Loucy (cell line): Measurements from ENCODE around the gene PRDM10.
A peak's percentile ranks its signal among the peaks of the same experiment; 100 is the strongest.

ENCODE experiments used
- H2AFZ ChIP-seq: fragments of 200-600 bp; sonication (generic); 2 replicates; pipeline ENCODE4 v1.6.0; 2016; ENCODE audit warnings: antibody characterized with exemption, mild to moderate bottlenecking, low read length, moderate library complexity
- H3F3A ChIP-seq: fragments of 200-600 bp; 2 replicates; pipeline ENCODE4 v1.6.0; 2016; ENCODE audit warnings: antibody characterized with exemption, low read depth, mild to moderate bottlenecking
- H3K27me3 ChIP-seq: fragments of 200-600 bp; sonication (generic); 2 replicates; pipeline ENCODE4 v1.6.1; 2014; ENCODE audit warnings: low read length, mild to moderate bottlenecking; ENCODE audit not compliant: insufficient read depth, poor library complexity, severe bottlenecking
- H3K36me3 ChIP-seq: fragments of 200-600 bp; sonication (generic); 2 replicates; pipeline ENCODE4 v1.6.1; 2016; ENCODE audit warnings: low read length; ENCODE audit not compliant: insufficient read depth
- H3K4me1 ChIP-seq: fragments of 200-600 bp; sonication (generic); 2 replicates; pipeline ENCODE4 v1.5.1; 2014; ENCODE audit warnings: low read length, mild to moderate bottlenecking; ENCODE audit not compliant: insufficient read depth, poor library complexity, severe bottlenecking
- H3K4me2 ChIP-seq: fragments of 200-600 bp; sonication (generic); 2 replicates; pipeline ENCODE4 v1.6.0; 2014; ENCODE audit warnings: antibody characterized with exemption, low read length, low read depth, mild to moderate bottlenecking; ENCODE audit not compliant: poor library complexity, severe bottlenecking
- H3K4me3 ChIP-seq: fragments of 200-600 bp; sonication (generic); 2 replicates; pipeline ENCODE4 v1.5.1; 2014; ENCODE audit warnings: low read length, mild to moderate bottlenecking, mixed read lengths; ENCODE audit not compliant: poor library complexity, severe bottlenecking
- H3K79me2 ChIP-seq: fragments of 200-600 bp; sonication (generic); 2 replicates; pipeline ENCODE4 v1.6.1; 2014; ENCODE audit warnings: low read length; ENCODE audit not compliant: insufficient read depth
- H3K9ac ChIP-seq: fragments of 200-600 bp; sonication (generic); 2 replicates; pipeline ENCODE4 v1.6.0; 2014; ENCODE audit warnings: mild to moderate bottlenecking, low read depth, low read length, moderate library complexity; ENCODE audit not compliant: poor library complexity, severe bottlenecking
- H3K9me2 ChIP-seq: fragments of 200-600 bp; sonication (generic); replicated peaks from 2 replicates; pipeline ENCODE4 v1.6.1; 2016; ENCODE audit warnings: low read depth, low read length, mixed read lengths
- H3K9me3 ChIP-seq: fragments of 200-600 bp; sonication (generic); 2 replicates; pipeline ENCODE4 v1.6.1; 2014; ENCODE audit warnings: mild to moderate bottlenecking, antibody characterized with exemption, low read length, low read depth; ENCODE audit not compliant: insufficient read depth
- H4K20me1 ChIP-seq: fragments of 200-600 bp; sonication (generic); 2 replicates; pipeline ENCODE4 v1.6.0; 2014; ENCODE audit warnings: antibody characterized with exemption, low read length, mild to moderate bottlenecking; ENCODE audit not compliant: insufficient read depth, poor library complexity, severe bottlenecking
- CTCF ChIP-seq: fragments of 200-600 bp; sonication (generic); conservative IDR thresholded peaks from 2 replicates; pipeline ENCODE4 v1.5.1; 2014; ENCODE audit warnings: mild to moderate bottlenecking, antibody characterized with exemption, low read length
- EZH2phosphoT487 ChIP-seq: fragments of 200-600 bp; IDR thresholded peaks from 2 replicates; pipeline ENCODE4 v1.6.1; 2018; ENCODE audit warnings: antibody characterized with exemption, mild to moderate bottlenecking, moderate library complexity, borderline replicate concordance

Gene PRDM10

GRCh38 chr11:129948926-129949466, 53.6 kb downstream of the PRDM10 start:
- no peaks in the 10 kb centered on the region for H3K36me3 ChIP-seq
- H3K9me2 ChIP-seq, result no peaks in the 10 kb centered on the region
- TF ChIP-seq EZH2phosphoT487 (no peak), CTCF (no peak)
- no peaks in the 10 kb centered on the region for H3K27me3 ChIP-seq
- no peaks in the 10 kb centered on the region for H3F3A ChIP-seq
- H3K79me2 ChIP-seq, result no peaks in the 10 kb centered on the region
- no peak overlapping the region for H2AFZ ChIP-seq
- no peaks in the 10 kb centered on the region for H3K9me3 ChIP-seq
- H3K4me1 ChIP-seq, result no peaks in the 10 kb centered on the region
- no peak overlapping the region for H3K4me3 ChIP-seq
- H3K9ac ChIP-seq, result no peak overlapping the region
- no peak overlapping the region for H3K4me2 ChIP-seq
- H4K20me1 ChIP-seq, result no peaks in the 10 kb centered on the region

GRCh38 chr11:129947474-129947873, 55.2 kb downstream of the PRDM10 start:
- Histone ChIP-seq H3K27me3 (no peaks in the 10 kb centered on the region), H3K9me3 (no peaks in the 10 kb centered on the region), H3F3A (no peaks in the 10 kb centered on the region), H3K4me3 (no peak overlapping the region), H3K4me1 (no peaks in the 10 kb centered on the region), H3K4me2 (no peak overlapping the region), H3K36me3 (no peaks in the 10 kb centered on the region), H3K9me2 (no peaks in the 10 kb centered on the region), H2AFZ (no peak overlapping the region), H3K9ac (no peak overlapping the region), H4K20me1 (no peaks in the 10 kb centered on the region), H3K79me2 (no peaks in the 10 kb centered on the region)
- TF ChIP-seq EZH2phosphoT487 (no peak), CTCF (peak; percentile 26; the same call in 1 of the 2 replicates)

- H2AFZ ChIP-seq, result no peak overlapping the region
- no peaks in the 10 kb centered on the region for H3K9me2 ChIP-seq
- H3K9ac ChIP-seq, result no peak overlapping the region
- no peak for TF ChIP-seq EZH2phosphoT487
- TF ChIP-seq CTCF, result no peak
- H3K9me3 ChIP-seq, result no peaks in the 10 kb centered on the region
- H3K4me2 ChIP-seq, result no peak overlapping the region
- no peaks in the 10 kb centered on the region for H3F3A ChIP-seq
- no peak overlapping the region for H3K4me3 ChIP-seq
- no peaks in the 10 kb centered on the region for H3K79me2 ChIP-seq
- no peaks in the 10 kb centered on the region for H3K27me3 ChIP-seq
- no peaks in the 10 kb centered on the region for H4K20me1 ChIP-seq
- H3K4me1 ChIP-seq, result no peaks in the 10 kb centered on the region
- H3K36me3 ChIP-seq, result peaks cover 2% of the 10 kb centered on the region; the same call in 1 of the 2 replicates
These were observed 55.7 kb downstream of the PRDM10 start for GRCh38 chr11:129946965-129947364.
